GM23248 (cell line): ENCODE results near the gene PLCD3.

Source experiments
- EZH2 ChIP-seq: fragments of 200-600 bp; sonication (generic); IDR thresholded peaks from 2 replicates; pipeline ENCODE4 v1.6.1; 2018; ENCODE audit warnings: antibody characterized with exemption, mild to moderate bottlenecking; ENCODE audit not compliant: insufficient read depth, poor library complexity, severe bottlenecking
- EZH2phosphoT487 ChIP-seq: fragments of 200-600 bp; sonication (generic); IDR thresholded peaks from 2 replicates; pipeline ENCODE4 v1.6.1; 2018; ENCODE audit warnings: antibody characterized with exemption, moderate library complexity, mild to moderate bottlenecking, low read depth; ENCODE audit not compliant: insufficient read depth

GRCh38 chr17:45067637-45068036 is 64.7 kb downstream of the PLCD3 start:
- TF ChIP-seq EZH2phosphoT487 (no peak), EZH2 (no peak)
